GM21737 (cell line): ENCODE data around the gene CMIP.
A peak's percentile ranks its signal among the peaks of the same experiment; 100 is the strongest.

Experiments used
- ATAC-seq: cut with Tn5 transposase; IDR thresholded peaks from one replicate; pipeline ENCODE4 v1.9.1; 2021; ENCODE audit warnings: mild to moderate bottlenecking, moderate library complexity; ENCODE audit not compliant: unreplicated experiment

Gene CMIP

DNA sequence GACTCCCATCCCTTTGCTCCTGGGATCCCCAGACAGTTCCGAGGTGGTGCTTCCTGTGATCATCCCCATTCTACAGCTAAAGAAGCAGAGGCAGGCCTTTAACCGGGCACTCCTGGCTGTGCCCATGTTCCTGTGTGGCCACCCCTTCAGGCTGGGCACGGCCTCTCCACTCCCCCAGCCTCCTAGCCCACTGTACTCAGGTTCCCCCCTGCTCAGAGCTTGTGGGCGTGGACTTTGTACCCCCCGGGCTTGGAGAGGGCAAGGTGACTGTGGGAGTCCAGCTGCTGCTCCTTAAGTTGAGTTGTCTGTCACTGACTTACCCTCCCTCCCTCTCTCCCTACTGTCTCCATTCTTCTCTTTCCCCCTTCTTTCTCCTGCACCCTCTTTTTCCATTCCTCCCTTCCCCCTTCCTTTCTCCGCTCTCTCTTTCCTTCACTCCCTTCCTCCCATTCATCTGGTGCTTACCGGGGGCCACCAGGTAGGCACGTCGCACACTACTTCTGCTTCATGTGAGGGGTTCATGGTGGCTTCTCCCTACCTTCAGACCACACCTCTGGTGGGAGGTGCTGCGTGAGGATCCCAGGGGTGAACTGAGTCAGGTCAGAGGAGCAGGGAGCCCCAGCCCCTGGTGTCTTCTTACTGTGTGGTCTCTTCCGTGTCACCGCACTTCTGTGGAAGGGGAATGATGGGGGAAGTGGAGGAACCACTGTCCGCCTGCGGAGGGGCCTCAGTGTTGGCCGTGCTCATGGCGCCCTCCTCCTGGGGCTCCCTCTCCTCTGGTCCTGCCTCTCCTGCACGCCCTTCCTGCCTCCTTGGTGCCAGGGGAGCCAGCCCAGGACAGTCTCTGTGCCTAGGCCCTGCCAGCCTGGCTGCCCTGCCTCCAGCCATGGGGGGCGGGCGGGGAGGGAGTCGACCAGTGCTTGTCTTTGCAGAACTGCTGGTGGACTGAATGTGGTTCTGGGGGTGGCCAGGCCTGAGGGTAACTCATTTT, 29.7 kb downstream of the CMIP start:
- ATAC-seq: no peak

DNA sequence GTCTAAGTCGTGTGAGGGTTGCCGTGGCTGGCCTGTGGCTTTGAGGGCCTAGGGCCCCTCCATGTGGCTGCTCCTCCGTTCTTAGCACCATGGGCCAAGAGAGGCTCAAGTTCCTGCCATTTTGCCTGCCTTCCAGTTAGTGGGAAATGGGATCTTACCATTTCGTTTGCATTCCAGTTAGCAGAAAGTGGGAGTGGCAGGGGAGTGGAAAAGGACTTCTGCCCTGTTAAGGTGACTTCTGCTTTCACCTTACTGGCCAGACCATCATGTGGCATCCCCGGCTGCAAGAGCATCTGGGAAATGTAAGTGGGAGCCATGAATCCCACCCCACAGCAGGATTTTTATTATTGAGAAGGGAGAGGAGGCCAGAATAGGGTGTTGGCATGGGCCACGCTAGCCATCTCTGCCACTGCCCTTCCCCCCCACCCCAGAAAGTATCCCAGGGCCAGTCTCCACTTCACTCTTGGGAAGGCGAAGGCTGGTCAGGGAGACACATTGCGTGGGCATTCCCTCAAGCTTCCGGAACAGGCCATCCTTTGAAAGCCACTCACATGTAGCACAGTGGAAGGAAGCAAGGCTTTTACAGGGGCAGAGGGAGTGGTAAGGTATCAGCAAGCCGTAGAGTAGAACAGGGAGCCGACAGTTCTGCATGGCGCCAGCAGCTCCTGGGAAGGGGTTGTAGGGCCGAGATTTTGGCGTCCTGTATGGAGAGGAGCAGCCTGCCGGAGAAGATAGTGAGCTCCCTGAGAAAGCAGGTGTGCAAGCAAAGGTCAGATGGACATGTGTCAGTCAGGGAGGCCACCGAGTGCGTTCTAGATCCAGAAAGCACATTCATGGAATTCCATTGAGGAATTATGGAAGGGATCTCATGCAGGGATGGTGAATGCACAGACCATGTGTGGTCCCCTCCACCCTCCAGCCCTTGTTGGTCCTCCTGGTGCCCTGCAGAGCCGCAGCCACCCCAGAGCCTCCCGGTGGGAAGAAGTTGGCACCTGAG, 33.4 kb downstream of the CMIP start:
- no peak for ATAC-seq

DNA sequence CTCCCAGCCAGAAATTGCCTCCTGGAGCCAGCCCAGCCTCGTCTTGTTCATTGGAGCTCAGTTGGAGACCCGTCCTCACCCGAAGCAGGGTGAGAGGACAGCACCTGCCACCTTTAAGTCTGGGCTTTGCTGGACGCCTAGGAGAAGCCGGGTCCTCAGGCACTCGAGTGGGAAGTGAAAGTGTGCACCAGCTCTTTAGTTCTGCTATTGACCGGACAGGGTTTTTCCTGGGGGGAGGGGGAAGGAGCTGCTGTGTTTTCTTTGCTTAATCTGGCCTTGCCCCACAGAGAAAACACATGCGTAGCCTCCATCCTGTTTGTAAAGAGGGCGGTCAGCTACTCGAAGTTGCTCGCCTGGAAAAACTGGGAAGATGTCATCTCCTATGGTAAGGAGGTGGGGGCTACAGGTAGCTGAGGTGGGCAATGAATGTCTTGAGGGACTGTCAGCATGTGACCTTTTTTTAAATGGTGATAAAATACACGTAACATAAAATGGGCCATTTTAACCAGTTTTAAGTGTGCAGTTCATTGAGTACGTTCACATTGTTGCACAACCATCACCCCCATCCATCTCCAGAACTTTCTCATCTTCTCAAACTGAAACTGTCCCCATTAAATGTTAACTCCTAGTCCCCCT, 34.4 kb downstream of the CMIP start:
- ATAC-seq: peak; percentile 44

GRCh38 chr16:81480606-81481206, 36.1 kb downstream of the CMIP start:
- ATAC-seq: no peak

GRCh38 chr16:81481207-81481821, 36.7 kb downstream of the CMIP start:
- peak; percentile 83 for ATAC-seq

DNA sequence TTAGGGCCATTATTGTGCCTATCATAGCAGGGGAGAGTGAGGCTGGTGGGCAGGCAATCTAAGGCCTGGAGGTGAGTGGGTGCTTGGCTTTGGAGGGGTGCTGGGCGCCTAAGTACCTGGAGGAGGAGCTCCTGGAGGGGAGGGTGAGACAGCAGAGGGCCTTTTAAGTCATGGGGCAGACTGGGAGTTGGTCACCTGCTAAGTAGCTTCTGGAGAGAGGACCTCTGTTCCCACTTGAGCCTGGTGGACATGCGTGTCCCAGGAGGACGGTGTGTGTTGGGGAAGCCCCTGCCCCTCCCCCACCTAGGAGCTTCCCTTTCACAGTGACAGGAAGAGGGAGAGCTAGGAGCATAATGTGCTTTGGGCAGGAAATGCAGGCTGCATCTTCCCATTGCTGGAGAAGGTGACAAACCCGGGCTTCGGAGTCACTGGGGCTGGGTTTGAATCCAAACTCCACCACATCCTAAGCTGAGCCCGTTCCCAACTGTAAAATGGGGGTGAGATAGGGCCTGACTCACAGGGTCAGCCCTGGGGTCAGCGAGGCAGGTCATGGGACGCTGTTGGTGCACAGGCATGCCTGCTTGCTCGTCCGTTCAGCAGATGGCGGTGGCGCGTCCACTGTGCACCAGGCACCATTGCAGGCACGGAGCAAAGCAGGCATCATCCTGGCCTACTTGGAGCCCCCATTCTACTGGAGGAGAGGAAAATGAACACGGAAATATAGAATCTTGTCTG, 37.9 kb downstream of the CMIP start:
- no peak for ATAC-seq

GRCh38 chr16:81483064-81483969, 38.7 kb downstream of the CMIP start:
- no peak for ATAC-seq

- no peak for ATAC-seq
Measured at GRCh38 chr16:81483970-81484595, 39.5 kb downstream of the CMIP start.

DNA sequence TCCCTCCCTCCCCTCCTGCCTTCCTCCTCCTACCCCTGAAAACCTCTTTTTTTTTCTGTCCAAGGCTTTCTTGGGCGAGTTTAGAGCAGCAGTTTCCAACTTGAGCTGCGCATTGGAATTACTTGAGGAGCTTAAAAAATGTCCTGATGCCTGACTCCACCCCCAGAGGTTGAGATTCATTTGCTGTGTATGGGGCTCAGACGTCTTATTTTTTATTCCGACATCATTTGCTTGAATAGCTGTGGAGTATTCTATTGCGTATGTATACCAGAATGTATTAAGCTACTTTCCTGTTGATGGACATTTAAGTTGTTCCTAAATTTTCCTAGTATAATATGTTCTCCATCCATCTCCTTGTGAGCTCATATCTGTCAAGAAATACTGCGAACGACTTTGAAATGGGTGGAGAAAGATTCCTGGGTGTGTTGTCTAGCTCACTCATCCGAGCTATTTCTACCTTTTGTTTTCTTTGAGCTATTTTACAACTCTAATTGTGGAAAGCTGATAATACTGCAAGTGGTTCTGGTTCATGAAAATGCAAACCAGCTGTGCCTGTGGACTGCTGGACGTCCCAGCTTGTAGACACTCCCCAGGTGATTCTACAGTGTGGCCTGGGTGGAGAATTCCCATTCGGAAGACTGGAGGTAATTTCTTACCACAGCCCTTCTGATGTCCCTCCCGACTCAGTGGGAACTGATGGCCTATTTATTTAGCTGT, 40.5 kb downstream of the CMIP start:
- ATAC-seq: no peak

GRCh38 chr16:81485824-81486539, 41.4 kb downstream of the CMIP start:
- ATAC-seq: no peak

DNA sequence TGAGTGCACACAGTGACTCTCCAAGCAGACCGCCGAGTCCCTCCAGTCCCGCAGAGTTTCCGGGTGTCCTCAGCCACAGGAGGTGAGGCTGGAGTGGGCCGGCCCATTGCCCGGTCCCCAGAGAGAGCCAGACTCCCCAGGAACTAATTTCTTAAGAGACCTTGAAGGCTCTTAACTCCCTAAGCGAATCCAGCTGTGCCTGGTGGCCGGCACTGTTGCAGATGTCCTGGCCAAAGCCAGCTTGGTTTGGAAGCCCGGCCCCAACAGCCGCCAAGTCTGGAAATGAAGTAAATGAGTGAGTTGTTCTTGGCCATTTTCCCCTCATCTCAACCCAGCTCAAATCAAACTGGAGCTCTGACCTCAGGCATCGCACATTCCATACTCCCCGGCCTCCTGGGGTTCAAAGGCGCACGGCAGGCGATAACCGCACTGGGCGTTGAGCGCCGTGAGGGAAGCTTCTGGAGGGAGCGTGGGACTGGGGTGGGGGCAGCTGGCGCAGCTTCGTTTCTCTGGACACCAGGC, 42.0 kb downstream of the CMIP start:
- no peak for ATAC-seq

GRCh38 chr16:81487301-81487720, 42.7 kb downstream of the CMIP start:
- ATAC-seq: no peak

DNA sequence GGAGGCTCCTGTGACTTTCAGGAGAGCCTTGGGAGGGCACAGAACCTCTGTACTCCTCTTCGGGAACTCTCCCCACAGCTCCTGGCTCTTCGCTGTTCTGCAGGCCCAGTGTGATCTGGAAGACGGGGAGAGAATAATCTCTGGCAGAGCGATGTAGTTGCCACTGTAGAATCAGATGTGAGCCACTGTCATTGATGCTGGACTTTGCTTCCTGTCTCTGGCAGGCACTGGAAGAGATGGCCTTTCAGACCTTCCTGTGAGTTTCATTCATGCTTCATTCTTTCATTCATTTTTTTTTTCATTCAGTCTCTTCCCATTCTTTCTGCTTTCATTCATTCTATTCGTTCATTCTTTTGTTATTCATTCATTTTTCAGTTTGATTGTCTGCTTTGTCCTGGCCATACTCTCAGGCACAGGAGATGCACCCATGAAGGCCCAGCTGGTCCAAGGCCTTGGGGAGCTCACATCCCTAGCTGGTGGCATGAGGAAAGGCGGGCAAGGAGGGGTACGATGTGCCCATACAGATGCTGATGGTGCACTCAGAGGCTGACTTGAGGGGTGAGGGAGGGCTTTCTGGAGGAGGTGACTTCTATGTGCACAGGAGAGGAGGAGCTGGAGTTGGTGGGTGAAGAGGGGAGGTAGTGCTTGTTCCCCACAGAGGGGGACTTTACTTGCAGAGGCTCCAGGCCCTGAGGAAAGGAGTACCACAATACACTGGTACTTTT, 44.2 kb downstream of the CMIP start:
- no peak for ATAC-seq

DNA sequence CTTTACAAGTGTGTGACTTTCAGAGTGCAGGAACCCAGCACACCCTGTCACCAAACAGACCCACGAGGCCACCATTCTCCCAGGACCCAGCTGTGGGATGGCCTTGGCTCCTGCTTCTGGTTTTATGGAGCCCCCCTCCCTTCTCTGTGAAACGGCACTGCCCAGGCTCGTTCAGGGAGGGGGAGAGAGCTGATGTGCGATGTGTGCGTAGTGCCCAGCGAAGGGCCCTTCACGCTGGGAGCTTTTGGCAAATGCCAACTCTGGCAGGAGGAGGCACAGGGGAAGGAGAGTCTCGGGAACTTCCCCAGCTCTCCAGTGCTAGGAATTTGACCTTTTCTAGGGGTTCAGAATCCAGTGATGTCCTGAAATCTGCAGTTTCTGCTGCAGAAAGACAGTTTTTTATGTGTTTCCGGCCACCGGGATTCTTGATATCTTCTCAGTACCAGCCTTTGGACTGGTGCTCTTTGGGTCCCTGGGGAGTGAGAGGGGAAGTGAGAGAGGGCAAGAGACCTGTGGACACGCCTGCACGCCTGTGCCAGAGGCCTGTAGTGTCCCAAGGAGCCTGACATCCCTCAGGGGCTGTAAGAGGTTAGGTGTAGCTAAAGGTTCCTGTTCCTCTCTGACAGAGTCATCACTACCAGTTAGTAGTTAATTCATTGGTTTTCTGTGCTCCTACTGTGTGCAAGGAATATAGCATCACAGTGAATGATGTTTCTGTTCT, 45.1 kb downstream of the CMIP start:
- ATAC-seq: no peak

DNA sequence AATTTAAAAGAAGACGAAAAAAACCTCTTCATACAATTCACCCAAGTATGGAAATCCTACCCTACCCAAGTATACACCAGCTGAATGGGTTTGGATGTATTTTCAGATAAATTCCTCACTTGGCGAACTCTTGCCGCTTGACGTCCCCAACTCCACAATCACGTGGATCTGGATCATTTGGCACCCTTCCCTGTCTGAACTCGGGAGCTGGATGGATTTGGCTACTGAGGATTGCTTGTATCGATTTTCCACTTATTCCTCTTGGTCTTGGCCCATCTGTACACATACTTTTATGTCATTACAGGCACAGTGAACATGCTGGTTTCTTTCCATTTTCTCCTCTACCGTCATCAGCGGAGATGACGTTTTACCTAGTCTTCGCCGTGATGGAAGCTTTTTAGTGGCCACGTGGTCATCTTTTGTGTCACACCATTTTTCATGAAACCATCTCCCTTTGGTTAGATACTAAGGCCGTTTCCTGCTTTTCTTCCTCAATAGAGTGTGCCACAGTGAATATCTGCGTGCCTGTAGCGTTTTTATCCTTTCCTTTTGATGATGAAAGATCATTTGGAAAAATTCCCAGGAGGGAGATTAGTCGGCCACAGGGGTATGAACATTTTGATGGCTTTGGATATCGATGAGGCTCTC, 47.1 kb downstream of the CMIP start:
- no peak for ATAC-seq
